ENCODE measurements around the gene SFRP5.

SFRP5 gene, protein sequence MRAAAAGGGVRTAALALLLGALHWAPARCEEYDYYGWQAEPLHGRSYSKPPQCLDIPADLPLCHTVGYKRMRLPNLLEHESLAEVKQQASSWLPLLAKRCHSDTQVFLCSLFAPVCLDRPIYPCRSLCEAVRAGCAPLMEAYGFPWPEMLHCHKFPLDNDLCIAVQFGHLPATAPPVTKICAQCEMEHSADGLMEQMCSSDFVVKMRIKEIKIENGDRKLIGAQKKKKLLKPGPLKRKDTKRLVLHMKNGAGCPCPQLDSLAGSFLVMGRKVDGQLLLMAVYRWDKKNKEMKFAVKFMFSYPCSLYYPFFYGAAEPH

DNA sequence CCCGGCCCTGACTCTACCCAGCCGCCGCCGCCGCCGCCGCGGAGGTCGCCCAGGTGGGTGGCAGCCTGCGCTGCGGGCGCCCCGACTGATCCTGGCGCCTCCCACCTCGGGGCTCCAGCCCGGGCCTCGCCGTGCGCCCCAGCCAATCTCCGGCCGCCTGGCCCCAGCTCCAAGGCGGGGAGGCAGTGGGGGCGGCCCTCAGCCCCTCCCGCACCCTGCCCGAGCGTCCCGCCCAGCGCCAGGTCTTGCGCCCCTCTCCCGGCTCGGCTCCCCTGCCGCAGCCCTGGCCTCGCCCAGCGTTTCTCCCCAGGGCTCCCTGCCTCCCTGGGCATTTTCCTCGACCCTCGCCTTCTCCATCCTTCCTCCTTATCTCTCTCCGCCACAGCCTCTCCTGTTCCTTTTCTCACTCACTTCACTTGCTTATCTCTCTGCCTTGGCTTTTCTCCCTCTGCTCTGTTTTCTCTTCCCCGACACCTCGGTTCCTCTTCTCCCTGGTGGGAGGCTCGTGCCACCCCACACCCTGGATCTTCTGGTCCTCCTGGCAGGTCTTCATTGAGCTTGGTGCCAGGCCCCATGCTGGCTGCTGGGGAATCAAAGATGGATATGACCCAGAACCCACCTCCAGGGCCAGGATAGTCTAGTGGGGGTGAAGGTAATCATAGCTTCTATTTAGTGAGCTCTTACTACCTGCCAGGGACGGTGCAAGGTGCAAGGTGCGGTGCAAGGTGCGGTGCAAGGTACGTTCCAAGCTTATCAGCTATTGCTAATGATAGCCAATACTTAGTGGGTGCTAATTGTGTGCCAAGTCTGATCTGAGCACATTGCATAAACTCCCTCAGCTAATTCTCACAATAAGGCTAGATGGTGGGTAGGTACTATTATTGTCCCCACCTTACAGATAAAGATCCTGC, at the start of gene SFRP5:
TSS of gene SFRP5 (minus strand) at position 87 of the 911 bp plus-strand sequence. CDS start 166 bp downstream, outside the sequence.
- no peak for DNase-seq

GRCh38 chr10:97820096-97820704, 48.4 kb upstream of the SFRP5 start:
- no peak for DNase-seq

- DNase-seq, result no peak
Measured at GRCh38 chr10:97818572-97818971, 46.8 kb upstream of the SFRP5 start.

- DNase-seq, result no peak
Measured at GRCh38 chr10:97816609-97817008, 44.8 kb upstream of the SFRP5 start.

DNA sequence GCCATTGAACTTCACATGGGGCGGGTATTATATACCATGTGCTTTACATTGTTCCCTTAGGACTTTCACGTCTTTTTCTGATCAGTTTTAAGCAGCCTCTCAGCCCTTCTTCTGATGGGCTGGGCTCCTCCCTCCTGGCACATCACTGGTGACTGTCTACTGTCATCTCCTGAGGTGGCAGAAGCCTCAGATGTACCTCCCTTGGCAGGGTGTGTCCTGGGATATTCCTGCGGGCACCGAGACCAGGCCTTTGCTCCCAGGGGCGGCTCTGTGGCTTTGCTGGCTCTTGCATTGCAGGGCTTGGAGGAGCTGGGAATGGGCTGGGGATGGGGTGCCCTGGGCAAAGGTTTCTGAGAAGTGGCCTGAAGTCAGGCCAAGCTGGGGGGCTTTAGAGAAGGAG, 43.2 kb upstream of the SFRP5 start:
- DNase-seq, result no peak

DNA sequence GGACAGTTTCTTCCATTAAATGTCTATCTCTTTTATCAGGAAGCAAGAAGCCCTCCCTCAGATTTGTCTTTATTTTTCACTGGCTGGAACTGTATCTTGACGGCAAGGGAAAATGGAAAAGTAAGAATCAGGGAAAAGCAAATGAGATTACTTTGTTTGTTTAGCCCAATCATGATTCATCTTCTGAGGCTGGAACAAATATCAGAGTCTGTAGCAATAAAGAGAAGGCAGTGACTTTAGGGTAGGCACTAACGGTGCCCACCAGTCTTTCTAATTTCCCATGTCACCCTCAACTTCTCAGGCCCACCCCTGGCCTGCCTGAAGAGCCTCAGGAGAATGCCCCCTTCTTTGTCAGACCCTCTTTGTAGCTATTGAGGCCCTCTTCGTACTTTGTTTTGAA, 41.5 kb upstream of the SFRP5 start:
- no peak for DNase-seq

DNA sequence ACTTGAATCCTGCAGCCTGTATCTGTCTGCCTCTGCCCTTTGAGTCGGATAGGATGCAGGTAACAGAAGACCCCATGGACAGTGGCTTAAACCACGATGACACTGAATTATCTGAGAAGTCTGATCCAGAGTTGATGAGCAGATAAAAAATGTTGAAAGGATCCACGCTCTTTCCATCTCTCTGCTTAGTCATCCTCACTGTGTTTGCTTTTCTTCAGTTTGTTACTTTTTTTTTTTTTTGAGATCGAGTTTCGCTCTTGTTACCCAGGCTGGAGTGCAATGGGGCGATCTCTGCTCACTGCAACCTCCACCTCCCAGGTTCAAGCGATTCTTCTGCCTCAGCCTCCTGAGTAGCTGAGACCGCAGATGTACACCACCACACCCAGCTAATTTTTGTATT, 40.9 kb upstream of the SFRP5 start:
- no peak for DNase-seq

DNA sequence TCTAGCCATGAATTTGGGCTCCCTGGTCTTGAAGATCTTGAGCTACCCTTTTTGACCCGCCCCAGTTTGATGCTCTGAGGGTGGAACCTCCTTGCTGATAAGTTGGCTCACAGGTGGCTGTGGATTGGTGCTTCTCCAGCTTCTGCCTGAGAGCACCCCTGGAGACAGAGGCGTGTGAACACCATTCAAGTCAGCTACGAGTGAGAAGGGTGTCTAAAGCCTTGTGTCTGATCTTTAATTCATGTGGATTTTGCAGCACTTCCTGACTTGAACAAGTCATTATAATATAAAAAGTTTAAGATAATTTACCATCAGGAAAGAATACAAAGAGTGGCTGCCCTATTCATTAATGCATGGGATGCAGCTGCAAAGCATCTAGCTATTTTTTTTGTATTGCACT, 40.2 kb upstream of the SFRP5 start:
- no peak for DNase-seq

DNA sequence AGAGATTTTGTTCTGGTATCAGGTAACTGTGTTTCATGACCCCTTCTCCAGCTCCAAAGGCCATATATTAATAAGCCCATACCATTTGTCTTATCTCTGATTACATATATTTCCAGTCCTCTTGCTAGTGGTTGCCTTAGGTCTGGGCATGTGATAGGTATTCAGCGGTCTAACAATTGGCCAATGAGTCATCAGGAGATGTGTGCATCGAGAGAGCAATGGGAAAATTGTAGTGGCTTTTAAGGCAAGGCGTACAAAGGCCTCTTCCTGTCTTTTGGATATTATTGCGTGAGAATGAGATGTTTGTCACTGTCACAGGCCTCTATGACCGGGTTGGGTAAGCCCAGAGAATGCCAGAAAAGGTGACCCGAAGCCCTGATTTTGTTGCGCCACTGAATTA, 38.6 kb upstream of the SFRP5 start:
- no peak for DNase-seq

- no peak for DNase-seq
Measured at GRCh38 chr10:97805949-97806348, 34.1 kb upstream of the SFRP5 start.

GRCh38 chr10:97805096-97805884, 33.5 kb upstream of the SFRP5 start:
- no peak for DNase-seq

DNA sequence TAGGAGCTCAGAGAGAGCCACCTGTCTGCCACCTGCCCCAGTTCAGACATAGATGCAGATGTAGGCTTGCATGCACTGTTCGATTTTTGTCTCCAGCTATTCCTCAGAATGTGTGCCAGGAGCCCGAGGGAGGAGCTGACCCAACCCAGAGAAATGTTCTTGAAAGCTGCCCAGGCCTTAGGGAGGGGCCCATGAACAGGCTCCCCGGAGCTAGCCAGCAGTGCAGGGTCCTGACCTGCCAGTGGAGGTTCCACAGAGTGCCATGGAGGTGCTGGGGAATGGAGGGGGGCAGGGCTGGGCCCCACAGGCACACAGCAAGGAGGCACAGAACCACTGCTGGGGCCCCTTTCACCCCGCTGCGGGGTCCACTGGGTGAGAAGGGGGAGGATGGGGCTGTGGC, 29.6 kb upstream of the SFRP5 start:
- DNase-seq, result no peak

- no peak for DNase-seq
Measured at GRCh38 chr10:97800474-97800873, 28.7 kb upstream of the SFRP5 start.

DNA sequence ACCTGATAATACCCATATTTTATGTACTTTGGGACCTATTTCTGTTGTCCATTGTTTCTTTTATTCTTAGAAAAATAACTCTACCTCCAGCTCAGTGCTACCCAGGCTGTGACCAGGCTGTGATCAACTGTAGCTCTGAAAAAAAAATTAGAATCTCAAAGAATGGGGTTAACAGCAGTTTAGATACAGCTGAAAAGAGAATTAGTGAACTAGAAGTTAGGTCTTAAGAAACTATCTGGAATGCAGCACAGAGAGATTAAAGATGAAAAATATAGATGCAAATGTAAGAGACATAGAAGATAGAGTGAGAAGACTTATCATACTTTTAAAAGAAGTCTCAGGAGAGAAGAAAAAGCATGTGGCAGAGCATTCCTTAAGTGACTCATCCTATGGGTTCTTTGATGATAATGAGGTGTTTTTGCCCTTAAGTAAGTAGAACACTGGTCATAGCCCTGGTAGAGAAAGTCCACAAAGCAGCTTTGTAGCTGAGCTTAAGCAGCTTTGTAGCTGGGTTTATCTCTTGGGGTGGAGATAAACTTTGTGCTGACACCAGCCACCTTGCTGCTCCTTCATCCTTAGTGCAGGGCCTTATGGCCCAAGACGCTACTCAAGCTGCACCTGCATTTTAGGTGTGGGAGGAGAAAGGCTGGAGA, 27.3 kb upstream of the SFRP5 start:
- no peak for DNase-seq

DNA sequence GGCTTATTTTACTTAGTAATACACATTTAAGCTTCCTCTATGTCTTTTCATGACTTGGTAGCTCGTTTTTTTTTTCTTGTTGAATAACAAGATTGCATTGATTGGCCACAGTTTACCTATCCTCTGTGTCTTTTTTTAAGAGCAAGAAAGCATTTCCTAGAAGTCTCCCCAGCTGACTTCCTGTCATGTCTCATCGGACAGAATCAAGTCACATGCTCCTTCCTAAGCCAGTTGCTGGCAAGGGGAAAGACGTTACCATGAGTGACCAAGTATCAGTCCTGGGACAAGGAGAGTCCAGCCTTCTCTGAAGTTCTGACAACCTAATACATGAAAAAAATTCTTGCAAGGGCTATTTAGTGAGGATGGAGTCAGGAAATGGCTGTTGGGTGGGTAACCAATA, 24.9 kb upstream of the SFRP5 start:
- no peak for DNase-seq

- no peak for DNase-seq
Measured at GRCh38 chr10:97795886-97796285, 24.1 kb upstream of the SFRP5 start.

- peak; percentile 43 for DNase-seq
Measured at GRCh38 chr10:97791824-97792721, 20.3 kb upstream of the SFRP5 start.

GRCh38 chr10:97789770-97790397, 18.1 kb upstream of the SFRP5 start:
- no peak for DNase-seq

- DNase-seq, result no peak
Measured at GRCh38 chr10:97788552-97789442, 17.0 kb upstream of the SFRP5 start.

DNA sequence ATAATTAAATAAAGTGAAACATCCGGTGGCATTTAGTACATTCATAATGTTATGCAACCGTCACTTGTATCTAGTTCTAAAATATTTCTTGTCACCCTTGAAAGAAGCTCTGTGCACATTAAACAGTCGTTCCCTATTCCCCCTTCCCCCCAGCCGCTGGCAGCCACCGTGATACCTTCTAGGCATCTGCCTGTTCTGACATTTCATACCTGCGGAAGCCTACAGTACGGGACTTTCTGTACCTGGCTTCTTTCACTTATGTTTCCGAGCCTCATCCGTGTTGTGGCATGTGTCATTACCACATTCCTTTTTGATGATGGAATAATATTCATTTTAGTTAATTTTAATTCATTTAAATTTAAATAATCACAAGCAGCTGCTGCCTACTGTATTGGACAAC, 13.9 kb upstream of the SFRP5 start:
- no peak for DNase-seq

All from NCI-H510A (cell line).